HL-60 (cell line): ENCODE measurements around the gene SPG11.

Experiments used
- DNase-seq, 2 experiments: peaks; one replicate each; pipeline ENCODE4 v3.0.0-alpha.2; 2010 to 2020; ENCODE audit warnings: low read depth in 1 of 2, low spot score in 1 of 2
- H3K27ac ChIP-seq: fragments of 250-450 bp; sonication (Bioruptor Pico); replicated peaks from 2 replicates; pipeline ENCODE4 v1.5.1; 2020; ENCODE audit warnings: mild to moderate bottlenecking, moderate library complexity
- H3K27me3 ChIP-seq: fragments of 250-450 bp; sonication (Bioruptor Pico); 2 replicates; pipeline ENCODE4 v1.5.1; 2021; ENCODE audit warnings: mild to moderate bottlenecking, moderate library complexity; ENCODE audit not compliant: insufficient read depth, poor library complexity, severe bottlenecking
- H3K4me3 ChIP-seq: replicated peaks from 2 replicates; pipeline ENCODE4 v1.5.1; 2011; ENCODE audit warnings: mild to moderate bottlenecking, control low read depth, low read length; ENCODE audit not compliant: insufficient read depth
- CTCF ChIP-seq: IDR thresholded peaks from one replicate; pipeline ENCODE4 v1.5.1; 2011; ENCODE audit warnings: low read length, control low read depth, inconsistent platforms; ENCODE audit not compliant: insufficient read depth
- GABPA ChIP-seq: IDR thresholded peaks from 2 replicates; pipeline ENCODE4 v1.6.1; 2012; ENCODE audit warnings: low read depth
- POLR2AphosphoS5 ChIP-seq: IDR thresholded peaks from 2 replicates; pipeline ENCODE4 v1.6.1; 2012; ENCODE audit warnings: low read depth
- REST ChIP-seq: IDR thresholded peaks from 2 replicates; pipeline ENCODE4 v1.6.1; 2012; ENCODE audit warnings: low read depth; ENCODE audit not compliant: insufficient replicate concordance
- SPI1 ChIP-seq: IDR thresholded peaks from 2 replicates; pipeline ENCODE4 v1.6.1; 2012; ENCODE audit warnings: low read depth, mild to moderate bottlenecking, borderline replicate concordance

Gene SPG11

DNA sequence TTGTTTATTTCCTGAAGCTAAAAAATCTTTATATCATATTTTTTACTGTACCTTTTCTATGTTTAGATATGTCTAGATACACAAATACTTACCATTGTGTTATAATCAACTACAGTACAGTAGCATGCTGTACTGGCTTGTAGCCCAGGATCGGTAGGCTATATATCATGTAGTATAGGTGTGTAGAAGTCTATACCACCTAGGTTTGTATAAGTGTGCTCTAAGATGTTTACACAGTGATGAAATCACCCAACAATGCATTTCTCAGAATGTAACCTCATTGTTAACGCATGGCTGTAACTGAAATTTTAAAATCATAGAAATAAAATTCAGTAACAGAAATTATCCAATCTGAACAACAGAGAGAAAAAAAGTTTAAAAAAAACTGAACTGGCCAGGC lies 83.4 kb downstream of the SPG11 start:
- TF ChIP-seq CTCF (no peak), REST (no peak), SPI1 (no peak), GABPA (no peak), POLR2AphosphoS5 (no peak)
- no peaks in the 10 kb centered on the region for H3K27me3 ChIP-seq
- H3K27ac ChIP-seq = no peak overlapping the region
- H3K4me3 ChIP-seq = no peak overlapping the region
- no peak for DNase-seq

DNA sequence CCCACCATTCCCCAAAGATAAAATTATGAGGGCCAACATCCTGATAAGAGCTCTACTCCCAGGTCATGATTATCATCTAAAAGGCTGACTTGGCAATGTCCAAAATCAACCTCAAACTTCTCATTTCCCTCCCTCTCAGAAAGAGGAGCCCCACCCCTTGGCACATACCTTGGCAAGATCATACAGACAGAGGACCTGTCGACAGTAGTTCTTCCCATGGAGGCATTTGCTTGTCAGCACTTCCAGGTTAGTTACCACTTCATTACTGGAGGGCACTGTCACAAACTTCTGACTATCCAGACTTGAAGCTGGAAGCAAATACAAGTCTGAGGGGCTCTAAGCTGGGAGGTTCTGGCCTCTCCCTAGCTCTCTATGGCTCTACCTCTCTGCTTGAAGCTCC lies 88.7 kb downstream of the SPG11 start:
- DNase-seq = no peak
- Histone ChIP-seq H3K27me3 (no peaks in the 10 kb centered on the region), H3K4me3 (no peak overlapping the region), H3K27ac (no peak overlapping the region)
- no peak for TF ChIP-seq POLR2AphosphoS5

GRCh38 chr15:44573386-44573785 lies 90.1 kb downstream of the SPG11 start:
- no peaks in the 10 kb centered on the region for H3K27me3 ChIP-seq
- H3K4me3 ChIP-seq = no peak overlapping the region
- H3K27ac ChIP-seq = no peak overlapping the region
- DNase-seq = no peak
- TF ChIP-seq SPI1 (no peak), GABPA (no peak)

DNA sequence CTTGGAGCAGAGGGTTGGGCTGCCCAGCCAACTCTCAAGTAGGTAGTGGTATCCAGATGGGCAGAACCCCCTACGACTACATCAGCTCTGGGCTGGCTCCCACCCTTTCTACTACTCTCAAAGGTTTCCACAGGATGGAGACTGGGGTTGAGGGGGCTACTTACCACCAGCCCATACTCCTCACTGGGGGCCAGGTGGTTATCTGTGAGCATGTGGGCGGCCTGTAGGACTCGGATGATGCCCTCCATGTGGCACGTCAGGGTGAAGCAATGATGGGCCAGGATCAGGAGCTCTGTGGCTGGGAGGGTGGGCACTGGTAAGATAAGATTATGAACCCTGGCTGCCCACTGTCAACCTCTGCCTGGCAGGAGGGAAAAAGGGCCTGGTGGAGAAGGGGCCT lies 93.1 kb downstream of the SPG11 start:
- H3K27me3 ChIP-seq = no peaks in the 10 kb centered on the region
- no peak for DNase-seq
- TF ChIP-seq CTCF = no peak
- TF ChIP-seq POLR2AphosphoS5 = no peak
- TF ChIP-seq GABPA = no peak
- no peak for TF ChIP-seq REST
- TF ChIP-seq SPI1 = no peak
- no peak overlapping the region for H3K4me3 ChIP-seq
- no peak overlapping the region for H3K27ac ChIP-seq

DNA sequence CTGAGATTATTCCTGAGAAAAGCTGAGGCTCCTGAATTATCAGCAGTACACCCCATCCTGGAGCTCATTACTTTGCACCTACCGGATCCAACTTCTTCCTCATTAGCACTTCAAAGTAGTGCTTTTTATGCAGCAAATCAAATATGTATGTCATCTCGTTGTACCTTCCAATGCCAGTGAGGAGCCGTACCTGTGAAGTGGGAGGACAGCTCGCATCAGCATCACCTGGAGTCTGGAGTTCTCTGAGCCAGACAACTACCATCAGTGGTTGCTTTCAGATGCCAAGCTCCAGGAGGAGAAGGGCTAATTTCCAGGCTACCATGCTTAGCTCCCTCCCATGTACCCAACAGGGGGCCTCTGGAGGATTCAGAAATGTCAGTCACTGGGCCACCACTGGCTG lies 94.1 kb downstream of the SPG11 start:
- Histone ChIP-seq H3K4me3 (no peak overlapping the region), H3K27ac (no peak overlapping the region)
- no peak for TF ChIP-seq SPI1
- no peak for TF ChIP-seq GABPA
- TF ChIP-seq REST = no peak

More for the DNA sequence above, 94.1 kb downstream of the SPG11 start:
- DNase-seq = no peak
- H3K27me3 ChIP-seq = no peaks in the 10 kb centered on the region
